Thyroid gland (tissue), 4 donors: ENCODE measurements around the gene DEFB126. TPM values are rescaled to one million over a fixed set of nuclear protein-coding genes. Genes with fewer than 3 reads are reported as not detected.

Source experiments
- DNase-seq, 2 donors: peaks; one replicate each; pipeline ENCODE4 v3.0.0-alpha.2; 2019
- H3K27ac ChIP-seq, 3 donors: fragments of 200-600 bp; sonication (generic); 1 replicate in 2 of 3; 2 replicates in 1 of 3; pipeline ENCODE4 v1.5.1; 2016 to 2019; ENCODE audit warnings: mild to moderate bottlenecking in 1 of 3, moderate library complexity in 1 of 3
- H3K27me3 ChIP-seq: fragments of 200-600 bp; sonication (generic); one replicate; pipeline ENCODE4 v1.5.1; 2019
- H3K36me3 ChIP-seq, 2 donors: fragments of 200-600 bp; sonication (generic); one replicate each; pipeline ENCODE4 v1.5.1; 2016 to 2019
- H3K4me1 ChIP-seq, 2 donors: fragments of 200-600 bp; sonication (generic); one replicate each; pipeline ENCODE4 v1.5.1; 2017 to 2019
- H3K4me3 ChIP-seq, 3 donors: fragments of 200-600 bp; sonication (generic); replicated peaks in 1 of 3; 1 replicate in 2 of 3; 2 replicates in 1 of 3; pipeline ENCODE4 v1.5.1; 2016; ENCODE audit warnings: mild to moderate bottlenecking in 1 of 3
- H3K9me3 ChIP-seq: fragments of 200-600 bp; sonication (generic); one replicate; pipeline ENCODE4 v1.5.1; 2017
- POLR2A ChIP-seq, 2 donors: fragments of 450-650 bp; IDR thresholded peaks; one replicate each; pipeline ENCODE4 v1.6.1; 2017; ENCODE audit warnings: antibody characterized with exemption in 2 of 2, mild to moderate bottlenecking in 2 of 2, moderate library complexity in 1 of 2
- WGBS, 2 donors: methylation state at CpG; one replicate each; pipeline ENCODE4 v1.1.5; 2017; 5-methylcytosine and 5-hydroxymethylcytosine counted together
- intact Hi-C: fragments of 100-400 bp; cut with DNase I; formaldehyde crosslinking; loops from one replicate; pipeline ENCODE4 v1.15.1; 2023
- total RNA-seq, 4 donors: library from RNA; depleted of rRNA; stranded (reverse); fragments of >200 nt; gene quantifications; one replicate each; pipeline ENCODE4 v1.2.3, GENCODE V29; 2016
- TF ChIP-seq, protein P1 (sequence below), 6 experiments: fragments of 200-600 bp in 3 of 6; fragments of 450-650 bp in 3 of 6; sonication (generic) in 3 of 6; IDR thresholded peaks; one replicate each; pipeline ENCODE4 v1.5.1; 2016 to 2019; ENCODE audit warnings: antibody characterized with exemption in 6 of 6, mild to moderate bottlenecking in 2 of 6, inconsistent platforms in 1 of 6, moderate library complexity in 1 of 6

Gene DEFB126
- total RNA-seq, 4 donors from 2014 or later, result not detected

DNA sequence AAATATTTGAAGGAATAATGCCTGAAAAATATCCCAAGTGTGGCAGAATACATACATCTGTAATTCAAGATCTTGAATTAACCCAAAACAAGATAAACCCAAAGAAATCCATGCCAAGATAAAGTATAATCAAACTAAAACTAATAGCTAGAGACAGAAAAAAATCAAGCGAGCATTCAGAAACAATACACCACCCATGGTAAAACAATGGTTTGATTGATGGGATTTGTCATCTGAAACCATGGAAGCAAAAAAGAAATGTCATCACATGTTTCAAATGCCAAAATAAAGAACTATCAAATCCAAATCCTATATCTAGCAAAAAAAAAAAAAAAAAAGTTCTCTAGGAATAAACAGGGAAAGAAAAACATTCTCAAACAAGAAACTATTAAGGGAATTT is 9.7 kb downstream of the DEFB126 start:
- no peaks in the 10 kb centered on the region for H3K27me3 ChIP-seq
- H3K36me3 ChIP-seq, result no peaks in the 10 kb centered on the region
- no peaks in the 10 kb centered on the region for H3K9me3 ChIP-seq
- no peak overlapping the region for H3K4me3 ChIP-seq
- no peak for TF ChIP-seq POLR2A (IDR thresholded peaks at IDR 0.05)
- TF ChIP-seq, protein P1, sequence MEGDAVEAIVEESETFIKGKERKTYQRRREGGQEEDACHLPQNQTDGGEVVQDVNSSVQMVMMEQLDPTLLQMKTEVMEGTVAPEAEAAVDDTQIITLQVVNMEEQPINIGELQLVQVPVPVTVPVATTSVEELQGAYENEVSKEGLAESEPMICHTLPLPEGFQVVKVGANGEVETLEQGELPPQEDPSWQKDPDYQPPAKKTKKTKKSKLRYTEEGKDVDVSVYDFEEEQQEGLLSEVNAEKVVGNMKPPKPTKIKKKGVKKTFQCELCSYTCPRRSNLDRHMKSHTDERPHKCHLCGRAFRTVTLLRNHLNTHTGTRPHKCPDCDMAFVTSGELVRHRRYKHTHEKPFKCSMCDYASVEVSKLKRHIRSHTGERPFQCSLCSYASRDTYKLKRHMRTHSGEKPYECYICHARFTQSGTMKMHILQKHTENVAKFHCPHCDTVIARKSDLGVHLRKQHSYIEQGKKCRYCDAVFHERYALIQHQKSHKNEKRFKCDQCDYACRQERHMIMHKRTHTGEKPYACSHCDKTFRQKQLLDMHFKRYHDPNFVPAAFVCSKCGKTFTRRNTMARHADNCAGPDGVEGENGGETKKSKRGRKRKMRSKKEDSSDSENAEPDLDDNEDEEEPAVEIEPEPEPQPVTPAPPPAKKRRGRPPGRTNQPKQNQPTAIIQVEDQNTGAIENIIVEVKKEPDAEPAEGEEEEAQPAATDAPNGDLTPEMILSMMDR (IDR thresholded peaks at IDR 0.05), result no peak
- no peak for DNase-seq
- H3K4me1 ChIP-seq, result no peaks in the 10 kb centered on the region
- intact Hi-C loops, result no loop called here
- H3K27ac ChIP-seq, result no peak overlapping the region
- 82 to 87% methylated on average over 1 of the region's 1 CpG for WGBS, 2 donors

DNA sequence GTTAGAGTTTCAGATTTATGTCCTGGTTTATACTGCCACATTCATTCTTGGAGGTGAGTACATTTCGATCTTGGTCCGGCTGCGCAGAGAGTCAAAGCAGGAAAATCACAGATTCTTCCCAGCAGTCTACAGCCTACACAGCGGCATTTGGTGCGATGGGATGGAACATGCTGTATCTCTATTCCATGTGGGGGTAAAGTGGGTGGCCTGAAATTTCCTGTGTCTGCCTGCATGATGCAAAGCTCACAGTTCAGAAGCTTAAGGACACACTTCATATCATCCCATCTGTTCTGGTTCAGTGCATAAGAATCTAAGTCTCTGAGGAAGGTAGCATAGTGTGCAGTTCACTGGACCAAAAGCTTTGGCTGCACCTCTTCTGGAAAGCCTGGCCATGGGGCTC is 14.8 kb downstream of the DEFB126 start, which contains the start of gene DEFB127:
TSS of gene DEFB127 (plus strand) at position 301 of the 400 bp plus-strand sequence. CDS start at position 392, 91 bp downstream.
- TF ChIP-seq, protein P1 (IDR thresholded peaks at IDR 0.05), result no peak
- no peak for TF ChIP-seq POLR2A (IDR thresholded peaks at IDR 0.05)
- no peaks in the 10 kb centered on the region for H3K9me3 ChIP-seq
- H3K4me3 ChIP-seq, result no peak within 1 kb of the TSS
- no peak within 1 kb of the TSS for H3K27ac ChIP-seq
- no peaks in the 10 kb centered on the region for H3K36me3 ChIP-seq
- 70 to 84% methylated on average over 5 of the region's 5 CpGs for WGBS, 2 donors
- intact Hi-C loops, result no loop called here
- H3K27me3 ChIP-seq, result no peaks in the 10 kb centered on the region
- no peak for DNase-seq
- no peaks in the 10 kb centered on the region for H3K4me1 ChIP-seq

DNA sequence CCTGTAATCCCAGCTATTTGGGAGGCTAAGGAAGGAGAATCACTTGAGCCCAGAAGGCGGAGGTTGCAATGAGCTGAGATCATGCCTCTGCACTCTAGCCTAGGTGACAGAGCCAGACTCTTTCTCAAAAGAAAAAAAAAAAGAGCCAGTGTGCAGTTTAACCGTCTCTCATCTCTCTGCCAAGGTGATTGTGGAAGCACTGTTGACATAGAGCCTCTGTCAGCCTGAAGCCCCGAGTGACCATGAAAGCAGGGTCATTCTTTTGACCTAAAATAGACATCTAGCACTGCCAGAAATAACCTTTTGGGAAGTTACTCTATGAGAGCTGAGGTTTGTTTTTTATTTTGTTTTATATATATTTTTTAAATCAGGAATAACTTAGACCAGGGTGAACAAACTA is 22.2 kb downstream of the DEFB126 start:
- H3K4me1 ChIP-seq, result no peaks in the 10 kb centered on the region
- intact Hi-C loops, result no loop called here
- H3K9me3 ChIP-seq, result no peaks in the 10 kb centered on the region
- no peaks in the 10 kb centered on the region for H3K36me3 ChIP-seq
- H3K27me3 ChIP-seq, result no peaks in the 10 kb centered on the region
- H3K4me3 ChIP-seq, result no peak overlapping the region
- 45 to 51% methylated on average over 3 of the region's 3 CpGs for WGBS, 2 donors
- TF ChIP-seq, protein P1 (IDR thresholded peaks at IDR 0.05), result no peak
- H3K27ac ChIP-seq, result no peak overlapping the region
- no peak for DNase-seq

DNA sequence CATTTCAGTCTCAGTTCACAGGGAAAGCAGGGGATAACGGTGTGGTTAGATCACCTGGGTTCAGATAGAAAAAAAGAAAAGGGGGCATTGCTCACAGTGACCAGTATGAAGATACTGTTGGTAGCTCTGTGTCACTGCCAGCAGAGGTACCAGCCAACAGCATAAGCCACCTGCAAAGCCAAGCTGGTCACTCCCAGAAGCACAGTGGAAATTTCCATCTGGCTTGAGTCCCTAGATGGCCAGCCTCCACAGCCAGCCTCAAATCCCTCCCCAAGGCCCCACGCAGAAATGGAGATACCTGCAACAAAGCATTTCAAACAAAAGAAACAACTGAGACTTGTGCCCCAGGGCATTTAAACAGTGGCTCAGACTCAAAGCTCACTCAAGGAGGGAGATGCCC is 26.5 kb downstream of the DEFB126 start:
- WGBS, 2 donors, result 85 to 86% methylated on average over 2 of the region's 2 CpGs
- H3K4me3 ChIP-seq, result no peak overlapping the region
- no peaks in the 10 kb centered on the region for H3K27me3 ChIP-seq
- H3K9me3 ChIP-seq, result no peaks in the 10 kb centered on the region
- DNase-seq, result no peak
- no peaks in the 10 kb centered on the region for H3K36me3 ChIP-seq
- no peaks in the 10 kb centered on the region for H3K4me1 ChIP-seq
- H3K27ac ChIP-seq, result no peak overlapping the region
- intact Hi-C loops, result no loop called here
- TF ChIP-seq, protein P1 (IDR thresholded peaks at IDR 0.05), result no peak
- TF ChIP-seq POLR2A (IDR thresholded peaks at IDR 0.05), result no peak

DNA sequence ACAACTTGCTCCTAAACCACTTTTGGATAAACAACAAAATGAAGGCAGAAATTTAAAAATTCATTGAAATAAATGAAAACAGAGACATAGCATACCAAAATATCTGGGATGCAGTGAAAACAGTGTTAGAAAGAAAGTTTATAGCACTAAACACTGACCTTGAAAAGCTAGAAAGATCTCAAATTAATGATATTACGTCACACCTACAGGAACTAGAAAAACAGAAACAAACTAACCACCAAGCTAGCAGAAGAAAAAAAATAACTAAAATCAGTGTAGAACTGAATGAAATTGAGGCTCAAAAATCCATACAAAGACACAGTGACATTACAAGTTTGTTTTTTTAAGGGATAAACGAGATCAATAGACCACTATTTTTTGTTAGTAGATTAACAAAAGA is 41.9 kb downstream of the DEFB126 start:
- H3K4me3 ChIP-seq, result no peak overlapping the region
- 69 to 70% methylated on average over 2 of the region's 2 CpGs for WGBS, 2 donors
- H3K27me3 ChIP-seq, result no peaks in the 10 kb centered on the region
- no peaks in the 10 kb centered on the region for H3K9me3 ChIP-seq
- H3K4me1 ChIP-seq, result no peaks in the 10 kb centered on the region
- no peak overlapping the region for H3K27ac ChIP-seq
- intact Hi-C loops, result no loop called here
- DNase-seq, result no peak
- TF ChIP-seq POLR2A (IDR thresholded peaks at IDR 0.05), result no peak
- TF ChIP-seq, protein P1 (IDR thresholded peaks at IDR 0.05), result no peak
- no peaks in the 10 kb centered on the region for H3K36me3 ChIP-seq
